Measurements from ENCODE around the gene ZWILCH.

Gene ZWILCH

GRCh38 chr15:66570842-66571478 is 65.8 kb downstream of the ZWILCH start:
- Histone ChIP-seq H3K27me3 (ENCODE audit: control insufficient read depth in 1 of 2, insufficient read depth in 2 of 2, low read length in 2 of 2) (no peaks in the 10 kb centered on the region), H3K4me3 (ENCODE audit: low read depth in 1 of 2, low read length in 2 of 2) (no peak overlapping the region), H3K9me3 (ENCODE audit: low read length) (no peaks in the 10 kb centered on the region), H3K27ac (ENCODE audit: low read depth, low read length) (no peak overlapping the region), H3K36me3 (ENCODE audit: insufficient read depth, low read length) (no peaks in the 10 kb centered on the region), H3K9ac (ENCODE audit: low read length) (no peak overlapping the region), H3K4me1 (ENCODE audit: insufficient read depth, low read length) (no peaks in the 10 kb centered on the region)

DNA sequence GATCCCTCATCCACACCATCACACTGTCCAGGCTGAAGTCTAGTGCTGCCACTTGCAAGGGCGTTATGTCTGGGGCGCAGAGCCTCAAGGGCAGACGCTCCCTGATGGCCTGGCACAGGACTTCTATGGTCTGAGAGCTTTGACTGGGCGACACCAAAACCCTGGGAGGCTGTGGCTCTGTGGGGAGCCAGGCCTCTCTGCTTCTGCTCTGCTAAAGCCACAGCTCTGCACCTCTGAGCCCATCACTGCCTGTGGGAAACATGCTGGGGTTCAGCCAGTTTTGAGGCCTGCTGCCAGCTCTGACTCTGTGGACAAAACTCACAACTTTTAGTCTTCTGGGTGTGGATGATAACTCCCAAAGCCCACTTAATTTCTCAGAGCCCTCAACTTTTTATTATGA is 67.0 kb downstream of the ZWILCH start:
- no peak overlapping the region for H3K27ac ChIP-seq (ENCODE audit: low read depth, low read length)
- no peaks in the 10 kb centered on the region for H3K9me3 ChIP-seq (ENCODE audit: low read length)
- no peak overlapping the region for H3K9ac ChIP-seq (ENCODE audit: low read length)
- no peak overlapping the region for H3K4me3 ChIP-seq (ENCODE audit: low read depth in 1 of 2, low read length in 2 of 2)
- H3K36me3 ChIP-seq (ENCODE audit: insufficient read depth, low read length), result no peaks in the 10 kb centered on the region
- H3K27me3 ChIP-seq (ENCODE audit: control insufficient read depth in 1 of 2, insufficient read depth in 2 of 2, low read length in 2 of 2), result no peaks in the 10 kb centered on the region
- no peaks in the 10 kb centered on the region for H3K4me1 ChIP-seq (ENCODE audit: insufficient read depth, low read length)

- H3K9ac ChIP-seq (ENCODE audit: low read length), result no peak overlapping the region
- H3K4me3 ChIP-seq (ENCODE audit: low read depth in 1 of 2, low read length in 2 of 2), result no peak overlapping the region
- no peaks in the 10 kb centered on the region for H3K36me3 ChIP-seq (ENCODE audit: insufficient read depth, low read length)
- H3K27me3 ChIP-seq (ENCODE audit: control insufficient read depth in 1 of 2, insufficient read depth in 2 of 2, low read length in 2 of 2), result no peaks in the 10 kb centered on the region
- H3K9me3 ChIP-seq (ENCODE audit: low read length), result no peaks in the 10 kb centered on the region
- no peak overlapping the region for H3K27ac ChIP-seq (ENCODE audit: low read depth, low read length)
- no peaks in the 10 kb centered on the region for H3K4me1 ChIP-seq (ENCODE audit: insufficient read depth, low read length)
Measured at GRCh38 chr15:66573348-66573718, 68.2 kb downstream of the ZWILCH start.

DNA sequence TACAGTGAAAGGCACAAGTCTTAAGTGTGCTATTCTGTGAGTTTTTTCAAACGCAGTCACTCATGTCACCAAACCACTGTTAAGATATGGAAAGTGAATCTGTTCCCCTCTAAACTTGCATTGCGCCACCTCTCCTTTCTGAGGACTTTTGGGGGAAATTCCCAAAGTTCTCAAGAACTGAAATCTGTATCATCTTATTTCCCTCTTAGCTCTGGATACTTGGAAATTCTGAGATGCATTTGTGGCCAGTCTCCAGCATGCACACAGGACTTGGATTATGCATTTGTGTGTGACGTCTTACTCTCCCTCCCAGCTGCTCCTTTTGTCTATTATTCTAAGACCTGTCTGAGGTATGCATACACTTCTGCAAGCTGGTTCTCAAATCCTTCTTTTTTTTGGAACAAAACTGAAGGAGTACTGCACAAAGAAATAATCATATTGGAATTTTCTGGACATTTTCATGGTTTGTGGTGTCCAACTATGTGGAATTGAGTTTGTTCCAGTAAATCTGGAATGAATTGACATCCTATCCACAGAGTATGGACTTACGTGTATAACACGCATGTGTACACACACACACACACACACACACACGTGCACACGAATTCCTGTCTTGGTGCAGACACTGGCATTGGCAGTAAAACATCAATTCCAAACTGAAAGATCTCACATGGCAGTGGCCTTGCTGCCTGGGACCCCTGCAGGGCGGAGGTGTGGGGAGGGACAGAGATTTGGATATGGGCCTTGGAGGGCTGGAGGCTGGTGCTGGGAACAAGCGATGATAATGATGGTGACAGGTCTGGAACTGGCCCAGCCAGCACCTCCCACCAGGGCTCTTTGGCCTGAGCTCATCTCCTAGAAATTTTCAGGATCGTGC is 68.8 kb downstream of the ZWILCH start:
- Histone ChIP-seq H3K4me1 (ENCODE audit: insufficient read depth, low read length) (no peaks in the 10 kb centered on the region), H3K9me3 (ENCODE audit: low read length) (no peaks in the 10 kb centered on the region), H3K27ac (ENCODE audit: low read depth, low read length) (no peak overlapping the region), H3K9ac (ENCODE audit: low read length) (no peak overlapping the region), H3K27me3 (ENCODE audit: control insufficient read depth in 1 of 2, insufficient read depth in 2 of 2, low read length in 2 of 2) (no peaks in the 10 kb centered on the region), H3K4me3 (ENCODE audit: low read depth in 1 of 2, low read length in 2 of 2) (no peak overlapping the region), H3K36me3 (ENCODE audit: insufficient read depth, low read length) (no peaks in the 10 kb centered on the region)

- no peaks in the 10 kb centered on the region for H3K4me1 ChIP-seq (ENCODE audit: insufficient read depth, low read length)
- H3K36me3 ChIP-seq (ENCODE audit: insufficient read depth, low read length), result no peaks in the 10 kb centered on the region
- no peaks in the 10 kb centered on the region for H3K9me3 ChIP-seq (ENCODE audit: low read length)
- no peak overlapping the region for H3K4me3 ChIP-seq (ENCODE audit: low read depth in 1 of 2, low read length in 2 of 2)
- H3K27ac ChIP-seq (ENCODE audit: low read depth, low read length), result no peak overlapping the region
- H3K27me3 ChIP-seq (ENCODE audit: control insufficient read depth in 1 of 2, insufficient read depth in 2 of 2, low read length in 2 of 2), result no peaks in the 10 kb centered on the region
- H3K9ac ChIP-seq (ENCODE audit: low read length), result no peak overlapping the region
Measured at GRCh38 chr15:66574596-66574950, 69.4 kb downstream of the ZWILCH start.

DNA sequence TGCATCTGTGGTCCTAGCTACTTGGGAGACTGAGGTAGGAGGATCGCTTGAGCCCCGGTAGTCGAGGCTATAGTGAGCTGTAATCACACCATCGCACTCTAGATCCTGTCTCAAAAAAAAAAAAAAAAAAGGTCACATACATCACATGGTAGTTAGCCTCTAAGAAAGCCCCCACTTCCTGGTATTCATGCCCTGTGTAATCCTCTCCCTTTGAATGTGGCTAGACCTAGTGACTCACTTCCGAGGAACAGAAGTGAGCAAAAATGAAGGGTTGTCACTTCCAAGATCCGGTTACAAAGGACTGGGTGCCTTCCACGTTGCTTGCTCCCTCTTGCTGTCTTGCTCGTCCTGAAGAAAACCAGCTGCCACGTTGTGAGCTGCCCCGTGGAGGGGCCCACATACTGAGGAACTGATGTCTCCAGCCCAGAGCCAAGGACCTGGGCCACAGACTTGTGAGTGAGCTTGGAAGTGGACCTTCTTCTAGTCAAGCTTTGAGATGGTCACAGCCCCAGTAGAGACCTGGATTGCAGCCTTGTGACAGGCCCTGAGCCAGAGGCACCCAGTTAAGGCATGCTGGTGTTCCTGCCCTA is 73.3 kb downstream of the ZWILCH start:
- H3K27ac ChIP-seq (ENCODE audit: low read depth, low read length), result no peak overlapping the region
- H3K9ac ChIP-seq (ENCODE audit: low read length), result no peak overlapping the region
- no peaks in the 10 kb centered on the region for H3K27me3 ChIP-seq (ENCODE audit: control insufficient read depth in 1 of 2, insufficient read depth in 2 of 2, low read length in 2 of 2)
- H3K4me1 ChIP-seq (ENCODE audit: insufficient read depth, low read length), result no peaks in the 10 kb centered on the region
- no peaks in the 10 kb centered on the region for H3K36me3 ChIP-seq (ENCODE audit: insufficient read depth, low read length)
- H3K4me3 ChIP-seq (ENCODE audit: low read depth in 1 of 2, low read length in 2 of 2), result no peak overlapping the region
- H3K9me3 ChIP-seq (ENCODE audit: low read length), result no peaks in the 10 kb centered on the region

- Histone ChIP-seq H3K9me3 (ENCODE audit: low read length) (no peaks in the 10 kb centered on the region), H3K27ac (ENCODE audit: low read depth, low read length) (no peak overlapping the region), H3K4me1 (ENCODE audit: insufficient read depth, low read length) (no peaks in the 10 kb centered on the region), H3K9ac (ENCODE audit: low read length) (no peak overlapping the region), H3K27me3 (ENCODE audit: control insufficient read depth in 1 of 2, insufficient read depth in 2 of 2, low read length in 2 of 2) (no peaks in the 10 kb centered on the region), H3K4me3 (ENCODE audit: low read depth in 1 of 2, low read length in 2 of 2) (no peak overlapping the region), H3K36me3 (ENCODE audit: insufficient read depth, low read length) (no peaks in the 10 kb centered on the region)
Measured at GRCh38 chr15:66580643-66581042, 75.5 kb downstream of the ZWILCH start.

DNA sequence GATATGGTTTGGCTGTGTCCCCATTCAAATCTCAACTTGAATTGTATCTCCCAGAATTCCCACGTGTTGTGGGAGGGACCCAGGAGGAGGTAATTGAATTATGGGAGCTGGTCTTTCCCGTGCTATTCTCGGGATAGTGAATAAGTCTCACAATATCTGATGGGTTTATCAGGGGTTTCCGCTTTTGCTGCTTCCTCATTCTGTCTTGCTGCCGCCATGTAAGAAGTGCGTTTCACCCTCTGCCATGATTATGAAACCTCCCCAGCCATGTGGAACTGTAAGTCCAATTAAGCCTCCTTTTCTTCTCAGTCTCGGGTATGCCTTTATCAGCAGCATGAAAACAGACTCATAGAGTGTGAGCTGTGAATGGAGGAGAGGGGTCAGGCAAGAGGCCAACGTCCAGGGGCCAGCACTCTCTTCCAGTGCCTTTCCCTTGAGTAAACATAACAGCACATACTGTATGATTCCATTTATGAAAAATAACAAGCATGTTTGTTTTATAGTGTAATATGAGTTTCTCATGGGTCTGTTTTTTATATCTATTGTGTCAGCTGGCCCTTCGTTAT is 76.9 kb downstream of the ZWILCH start:
- Histone ChIP-seq H3K9ac (ENCODE audit: low read length) (no peak overlapping the region), H3K9me3 (ENCODE audit: low read length) (no peaks in the 10 kb centered on the region), H3K4me3 (ENCODE audit: low read depth in 1 of 2, low read length in 2 of 2) (no peak overlapping the region), H3K27ac (ENCODE audit: low read depth, low read length) (no peak overlapping the region), H3K36me3 (ENCODE audit: insufficient read depth, low read length) (no peaks in the 10 kb centered on the region), H3K27me3 (ENCODE audit: control insufficient read depth in 1 of 2, insufficient read depth in 2 of 2, low read length in 2 of 2) (no peaks in the 10 kb centered on the region), H3K4me1 (ENCODE audit: insufficient read depth, low read length) (no peaks in the 10 kb centered on the region)

DNA sequence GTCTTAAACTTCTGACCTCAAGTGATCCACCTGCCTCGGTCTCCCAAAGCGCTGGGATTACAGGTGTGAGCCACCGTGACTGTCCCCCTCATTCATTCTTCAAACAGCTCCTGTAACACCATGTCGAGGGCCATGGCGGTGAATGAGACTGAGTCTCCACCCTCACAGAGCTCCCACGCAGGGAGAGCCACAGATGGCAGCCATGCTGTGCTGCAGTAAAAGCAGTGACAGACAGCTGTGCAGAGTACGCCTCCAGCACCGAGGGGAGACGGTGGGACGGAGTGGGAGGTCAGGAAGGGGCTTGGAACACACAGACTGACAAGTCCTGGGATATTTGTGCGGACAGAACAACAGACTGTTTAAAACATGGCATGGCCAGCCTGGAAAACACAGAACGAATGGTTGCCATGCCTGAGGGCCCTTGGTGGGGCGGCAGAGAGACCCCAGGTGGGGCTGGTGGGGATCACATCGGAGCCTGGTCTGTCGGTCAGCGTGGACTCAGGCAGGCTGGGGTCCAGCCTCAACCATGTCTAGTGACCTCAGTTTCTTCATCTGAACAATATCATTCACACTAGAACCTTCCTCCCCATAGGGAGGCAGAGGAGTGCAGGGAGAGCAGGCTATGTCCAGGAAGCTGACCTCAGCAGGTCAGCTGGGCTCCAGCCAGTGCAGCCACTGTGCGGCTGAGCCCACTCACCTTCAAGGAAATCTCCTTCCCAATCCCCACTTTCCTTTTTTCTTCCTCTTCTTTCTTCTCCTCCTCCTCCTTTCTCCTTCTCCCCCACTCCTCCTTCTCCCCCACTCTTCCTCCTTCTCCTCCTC is 81.2 kb downstream of the ZWILCH start:
- Histone ChIP-seq H3K27me3 (ENCODE audit: control insufficient read depth in 1 of 2, insufficient read depth in 2 of 2, low read length in 2 of 2) (no peaks in the 10 kb centered on the region), H3K4me3 (ENCODE audit: low read depth in 1 of 2, low read length in 2 of 2) (no peak overlapping the region), H3K36me3 (ENCODE audit: insufficient read depth, low read length) (no peaks in the 10 kb centered on the region), H3K9me3 (ENCODE audit: low read length) (no peaks in the 10 kb centered on the region), H3K4me1 (ENCODE audit: insufficient read depth, low read length) (no peaks in the 10 kb centered on the region), H3K9ac (ENCODE audit: low read length) (no peak overlapping the region), H3K27ac (ENCODE audit: low read depth, low read length) (no peak overlapping the region)

DNA sequence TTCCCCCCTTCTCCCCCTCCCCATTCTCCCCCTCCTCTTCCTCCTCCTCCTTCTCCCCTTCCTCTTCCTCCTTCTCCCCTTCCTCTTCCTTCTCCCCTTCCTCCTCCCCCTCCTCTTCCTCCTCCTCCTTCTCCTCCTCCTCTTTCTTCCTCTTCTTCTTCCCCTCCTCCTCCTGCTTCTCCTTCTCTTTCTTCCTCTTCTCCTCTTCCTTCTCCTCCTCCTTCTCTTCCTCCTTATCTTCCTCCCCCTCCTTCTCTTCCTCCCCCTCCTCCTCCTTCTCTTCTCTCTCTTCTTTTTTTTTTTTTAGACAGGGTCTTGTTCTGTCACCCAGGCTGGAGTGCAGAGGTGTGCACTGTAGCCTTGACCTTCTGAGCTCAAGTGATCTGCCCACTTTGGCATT is 81.9 kb downstream of the ZWILCH start:
- no peaks in the 10 kb centered on the region for H3K27me3 ChIP-seq (ENCODE audit: control insufficient read depth in 1 of 2, insufficient read depth in 2 of 2, low read length in 2 of 2)
- no peak overlapping the region for H3K27ac ChIP-seq (ENCODE audit: low read depth, low read length)
- no peak overlapping the region for H3K9ac ChIP-seq (ENCODE audit: low read length)
- H3K36me3 ChIP-seq (ENCODE audit: insufficient read depth, low read length), result no peaks in the 10 kb centered on the region
- no peaks in the 10 kb centered on the region for H3K9me3 ChIP-seq (ENCODE audit: low read length)
- H3K4me1 ChIP-seq (ENCODE audit: insufficient read depth, low read length), result no peaks in the 10 kb centered on the region
- no peak overlapping the region for H3K4me3 ChIP-seq (ENCODE audit: low read depth in 1 of 2, low read length in 2 of 2)

DNA sequence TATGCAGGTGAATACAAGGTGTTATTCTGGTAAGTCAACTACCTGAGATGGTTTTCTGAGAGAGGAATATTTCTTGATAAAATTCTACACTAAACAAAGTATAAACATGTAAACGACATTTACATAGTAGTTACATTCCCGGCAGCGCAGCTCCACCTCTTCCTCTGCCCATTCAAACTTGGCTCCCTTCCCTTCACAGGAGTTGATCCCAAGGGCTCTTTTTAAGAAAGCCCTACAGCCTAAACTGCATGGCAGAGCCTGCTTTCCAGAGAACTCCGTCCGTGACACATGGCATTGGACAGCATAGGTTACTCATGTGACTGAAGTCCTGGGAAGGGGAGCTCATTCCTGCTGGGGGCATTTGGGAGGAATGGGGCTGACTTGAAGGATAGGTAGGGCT is 82.6 kb downstream of the ZWILCH start:
- Histone ChIP-seq H3K4me3 (ENCODE audit: low read depth in 1 of 2, low read length in 2 of 2) (no peak overlapping the region), H3K9me3 (ENCODE audit: low read length) (no peaks in the 10 kb centered on the region), H3K27me3 (ENCODE audit: control insufficient read depth in 1 of 2, insufficient read depth in 2 of 2, low read length in 2 of 2) (no peaks in the 10 kb centered on the region), H3K36me3 (ENCODE audit: insufficient read depth, low read length) (no peaks in the 10 kb centered on the region), H3K4me1 (ENCODE audit: insufficient read depth, low read length) (no peaks in the 10 kb centered on the region), H3K9ac (ENCODE audit: low read length) (no peak overlapping the region), H3K27ac (ENCODE audit: low read depth, low read length) (no peak overlapping the region)

All from muscle layer of colon (tissue), 2 donors.